AML-193 (cell line): ENCODE results near the gene LCE1E.

Source experiments
- DNase-seq, 2 experiments: peaks; one replicate each; lab custom pipeline; 2025; lab: John Stamatoyannopoulos, UW

LCE1E gene

DNA sequence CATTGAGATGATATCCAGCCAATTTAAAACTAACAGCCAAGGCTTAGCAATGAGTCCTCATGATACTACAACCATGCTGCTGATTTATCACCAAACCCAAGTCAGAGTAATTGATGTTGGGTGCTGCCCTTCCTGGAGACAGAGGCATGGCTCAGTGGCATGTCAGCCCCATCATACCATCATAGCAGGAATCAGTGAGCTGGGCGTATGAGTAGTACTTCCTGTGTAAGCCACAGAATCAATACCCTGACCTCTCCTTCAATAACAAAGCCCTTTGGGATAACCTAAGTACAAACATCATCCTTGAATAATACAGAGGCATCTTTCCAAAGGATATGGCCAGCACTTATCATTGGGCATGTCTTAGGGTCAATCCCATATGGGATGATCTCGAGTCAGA, 3.0 kb upstream of the LCE1E start:
- DNase-seq: no peak

GRCh38 chr1:152795686-152796085, 9.6 kb downstream of the LCE1E start:
- no peak for DNase-seq

DNA sequence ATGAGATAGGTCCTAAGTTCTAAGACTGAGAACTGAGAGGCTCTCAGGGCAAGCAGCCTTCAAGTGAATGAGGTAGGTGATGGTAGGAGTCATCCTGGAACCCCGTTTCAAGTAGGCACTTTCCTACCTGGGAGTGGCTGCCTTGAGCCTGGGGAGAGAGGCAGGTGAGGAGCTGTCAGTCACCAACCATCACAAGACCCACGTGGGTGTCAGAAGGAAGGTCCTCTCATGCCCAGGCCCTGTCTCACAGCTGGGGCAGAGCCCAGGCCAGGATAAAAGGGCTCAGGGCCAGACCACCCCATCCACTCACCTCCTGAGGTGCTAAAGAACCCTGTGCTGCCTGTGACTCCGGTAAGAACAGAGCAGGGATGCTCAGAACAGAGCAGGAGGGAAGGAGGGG, 10.4 kb downstream of the LCE1E start, which contains the start of gene LCE1D:
TSS of gene LCE1D (plus strand) at position 301 of the 400 bp plus-strand sequence. CDS start 1,074 bp downstream, outside the sequence.
- DNase-seq: no peak

GRCh38 chr1:152801333-152801732, 15.3 kb downstream of the LCE1E start:
- DNase-seq: no peak

GRCh38 chr1:152806576-152806975, 20.5 kb downstream of the LCE1E start, which contains the start of gene LCE1C:
Gene LCE1C (minus strand): TSS chr1:152806651. CDS start chr1:152805478, 1,173 bp downstream.
- DNase-seq: no peak

DNA sequence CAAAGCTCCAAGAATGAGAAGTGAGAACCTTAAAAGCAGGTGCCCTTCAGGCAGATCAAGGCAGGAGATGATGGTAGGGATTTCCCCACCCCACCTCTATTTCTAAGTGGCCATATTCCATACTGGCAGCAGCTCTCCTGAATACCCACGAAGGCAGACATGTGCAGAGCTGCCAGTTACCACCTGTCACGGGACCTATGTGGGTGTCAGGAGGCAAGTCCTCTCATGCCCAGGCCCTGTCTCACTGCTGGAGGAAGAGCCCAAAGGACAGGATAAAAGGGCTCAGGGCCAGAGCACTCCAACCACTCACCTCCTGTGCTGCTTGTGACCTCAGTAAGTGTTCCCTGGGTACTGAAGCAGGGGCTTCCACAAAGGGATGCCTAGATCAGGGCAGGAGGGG, 25.0 kb downstream of the LCE1E start:
- no peak for DNase-seq

GRCh38 chr1:152811671-152812070, 25.6 kb downstream of the LCE1E start, which contains the start of gene LCE1B:
Gene LCE1B (plus strand): TSS chr1:152811971. CDS start chr1:152812447, 476 bp downstream.
- DNase-seq: no peak

GRCh38 chr1:152817309-152817708, 31.3 kb downstream of the LCE1E start:
- DNase-seq: no peak

- DNase-seq: peak; percentile 6 to 8
Measured at GRCh38 chr1:152823294-152823693, 37.2 kb downstream of the LCE1E start.

DNA sequence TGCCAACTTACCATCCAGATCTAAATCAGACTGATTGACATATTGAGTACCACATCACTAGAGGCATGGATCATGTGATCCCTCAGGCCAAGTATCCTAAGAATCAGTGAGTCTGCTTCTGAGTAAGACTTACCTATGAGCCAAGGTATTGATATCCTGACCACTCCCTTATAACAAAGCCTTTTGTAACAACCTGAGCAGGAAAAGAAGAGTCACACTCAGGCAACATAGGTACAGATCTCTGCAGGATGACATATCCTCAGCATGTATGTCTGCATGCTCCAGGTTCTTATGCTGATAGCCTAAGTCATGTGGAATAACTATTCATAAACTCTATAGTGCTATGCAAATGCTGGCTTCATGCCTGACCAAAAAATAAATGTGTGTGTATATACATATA, 38.9 kb downstream of the LCE1E start:
- no peak for DNase-seq

- DNase-seq: no peak
Measured at GRCh38 chr1:152827173-152827572, 41.1 kb downstream of the LCE1E start, which contains the start of gene LCE1A. Gene LCE1A (plus strand): TSS chr1:152827473. CDS start chr1:152827473, 0 bp downstream.

DNA sequence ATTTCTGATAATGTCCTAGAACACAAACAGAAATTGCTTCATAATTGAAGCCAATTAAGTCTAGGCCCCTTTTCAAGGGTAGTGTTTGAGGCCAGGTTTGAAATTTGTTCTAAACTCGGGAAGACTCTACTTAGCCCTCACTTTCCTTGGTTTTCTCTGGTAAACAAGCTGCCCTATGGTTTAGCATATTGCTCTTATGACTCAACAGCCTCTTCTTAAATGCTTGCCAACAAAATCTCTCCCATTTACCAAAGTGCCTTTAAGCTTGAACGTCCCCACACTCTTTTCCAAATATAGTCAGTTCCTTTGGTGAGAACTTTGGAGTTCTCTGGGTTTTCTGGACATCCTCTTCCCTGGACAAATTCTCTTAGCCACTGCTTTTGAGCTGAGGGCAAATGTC, 50.8 kb downstream of the LCE1E start:
- no peak for DNase-seq
